DOHH2 (cell line): Measurements from ENCODE around the gene RBBP8NL.

Experiments used
- H3F3A ChIP-seq: fragments of 200-600 bp; sonication (generic), shearing (Covaris generic); 2 replicates; pipeline ENCODE4 v1.6.0; 2016; ENCODE audit warnings: antibody characterized with exemption, mild to moderate bottlenecking; ENCODE audit not compliant: control insufficient read depth, insufficient read depth
- H3K27ac ChIP-seq: fragments of 200-600 bp; sonication (generic); 2 replicates; pipeline ENCODE4 v1.5.1; 2014; ENCODE audit warnings: low read depth, mild to moderate bottlenecking, low read length, moderate library complexity
- H3K27me3 ChIP-seq: fragments of 200-600 bp; sonication (generic); 2 replicates; pipeline ENCODE4 v1.6.1; 2014; ENCODE audit warnings: mild to moderate bottlenecking, low read length, mixed read lengths; ENCODE audit not compliant: control insufficient read depth
- H3K36me3 ChIP-seq: fragments of 200-600 bp; sonication (generic); 2 replicates; pipeline ENCODE4 v1.6.1; 2014; ENCODE audit warnings: mild to moderate bottlenecking, low read length, moderate library complexity, mixed read lengths; ENCODE audit not compliant: control insufficient read depth
- H3K4me1 ChIP-seq: fragments of 200-600 bp; sonication (generic); 2 replicates; pipeline ENCODE4 v1.6.1; 2014; ENCODE audit warnings: mild to moderate bottlenecking, low read length, mixed read lengths; ENCODE audit not compliant: control insufficient read depth
- H3K4me2 ChIP-seq: fragments of 200-600 bp; sonication (generic); 2 replicates; pipeline ENCODE4 v1.6.0; 2014; ENCODE audit warnings: mild to moderate bottlenecking, low read length, moderate library complexity
- H3K4me3 ChIP-seq: fragments of 200-600 bp; sonication (generic); 2 replicates; pipeline ENCODE4 v1.5.1; 2014; ENCODE audit warnings: mild to moderate bottlenecking, low read length, mixed read lengths
- H3K79me2 ChIP-seq: fragments of 200-600 bp; sonication (generic); 2 replicates; pipeline ENCODE4 v1.6.1; 2014; ENCODE audit warnings: mild to moderate bottlenecking, low read length, mixed read lengths; ENCODE audit not compliant: control insufficient read depth
- H3K9me2 ChIP-seq: fragments of 200-600 bp; sonication (generic); replicated peaks from 2 replicates; pipeline ENCODE4 v1.6.1; 2014; ENCODE audit warnings: mild to moderate bottlenecking, low read length, mixed read lengths; ENCODE audit not compliant: control insufficient read depth
- H3K9me3 ChIP-seq: fragments of 200-600 bp; sonication (generic); 2 replicates; pipeline ENCODE4 v1.6.1; 2014; ENCODE audit warnings: antibody characterized with exemption, low read length, mixed read lengths; ENCODE audit not compliant: control insufficient read depth, insufficient read depth
- H4K20me1 ChIP-seq: fragments of 200-600 bp; sonication (generic); 2 replicates; pipeline ENCODE4 v1.6.0; 2014; ENCODE audit warnings: low read depth, mild to moderate bottlenecking, antibody characterized with exemption, low read length, moderate library complexity; ENCODE audit not compliant: control insufficient read depth, insufficient read depth
- EZH2phosphoT487 ChIP-seq: fragments of 200-600 bp; sonication (generic); IDR thresholded peaks from 2 replicates; pipeline ENCODE4 v1.6.1; 2017; ENCODE audit warnings: borderline replicate concordance, mild to moderate bottlenecking, antibody characterized with exemption, low read length, moderate library complexity, mixed read lengths
- TF ChIP-seq, protein P1 (sequence below): fragments of 200-600 bp; sonication (generic); IDR thresholded peaks from one replicate; pipeline ENCODE4 v1.5.1; 2014; ENCODE audit warnings: antibody characterized with exemption, mild to moderate bottlenecking, low read depth, low read length; ENCODE audit not compliant: poor library complexity, severe bottlenecking

RBBP8NL gene

DNA sequence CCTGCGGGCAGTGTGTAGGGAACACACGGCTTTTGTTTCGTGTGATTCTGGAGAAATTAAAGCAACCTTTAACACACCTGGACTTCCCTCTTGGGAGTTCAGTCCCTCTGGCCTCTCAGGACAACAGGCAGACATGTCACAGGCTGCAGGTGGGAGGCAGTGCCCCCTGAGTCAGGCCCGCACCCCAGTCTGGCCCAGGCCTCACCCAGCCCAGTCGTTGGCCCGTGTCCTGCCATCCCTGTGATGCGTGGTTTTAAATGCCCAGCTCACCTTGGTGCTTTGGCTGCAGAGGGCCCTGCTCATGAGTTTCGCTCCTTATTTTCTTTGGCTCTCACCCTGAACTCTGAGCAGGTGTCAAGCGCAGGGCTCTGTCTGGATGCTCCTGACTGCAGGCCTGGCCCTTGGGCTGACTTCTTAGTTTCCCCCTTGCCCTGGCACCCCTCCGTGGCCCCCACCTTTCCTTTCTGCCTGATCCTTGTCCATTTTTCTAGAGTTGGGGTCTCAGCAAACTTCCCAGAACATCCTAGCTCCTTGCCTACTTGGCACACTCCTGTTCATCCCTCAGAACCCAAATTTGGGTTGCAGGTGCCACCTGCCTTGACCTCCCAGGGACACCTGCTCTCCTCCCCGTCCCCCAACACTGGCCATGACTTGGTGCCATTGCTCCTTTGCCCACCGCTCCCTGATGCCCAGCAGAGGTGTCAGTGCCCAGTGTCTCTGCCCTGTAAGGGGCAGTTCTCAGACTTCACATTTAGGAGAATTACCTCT is 18.1 kb downstream of the RBBP8NL start:
- Histone ChIP-seq H3K27me3 (no peaks in the 10 kb centered on the region), H3F3A (no peaks in the 10 kb centered on the region), H3K9me2 (no peaks in the 10 kb centered on the region), H3K9me3 (no peaks in the 10 kb centered on the region), H3K79me2 (peaks cover 26% of the 10 kb centered on the region), H3K27ac (no peak overlapping the region), H3K4me3 (no peak overlapping the region), H3K4me1 (peaks cover 35% of the 10 kb centered on the region), H3K4me2 (peak overlapping the region; percentile 54; the same call in 1 of the 2 replicates), H3K36me3 (peaks cover 3% of the 10 kb centered on the region; the same call in 1 of the 2 replicates), H4K20me1 (no peaks in the 10 kb centered on the region)
- TF ChIP-seq, protein P1, sequence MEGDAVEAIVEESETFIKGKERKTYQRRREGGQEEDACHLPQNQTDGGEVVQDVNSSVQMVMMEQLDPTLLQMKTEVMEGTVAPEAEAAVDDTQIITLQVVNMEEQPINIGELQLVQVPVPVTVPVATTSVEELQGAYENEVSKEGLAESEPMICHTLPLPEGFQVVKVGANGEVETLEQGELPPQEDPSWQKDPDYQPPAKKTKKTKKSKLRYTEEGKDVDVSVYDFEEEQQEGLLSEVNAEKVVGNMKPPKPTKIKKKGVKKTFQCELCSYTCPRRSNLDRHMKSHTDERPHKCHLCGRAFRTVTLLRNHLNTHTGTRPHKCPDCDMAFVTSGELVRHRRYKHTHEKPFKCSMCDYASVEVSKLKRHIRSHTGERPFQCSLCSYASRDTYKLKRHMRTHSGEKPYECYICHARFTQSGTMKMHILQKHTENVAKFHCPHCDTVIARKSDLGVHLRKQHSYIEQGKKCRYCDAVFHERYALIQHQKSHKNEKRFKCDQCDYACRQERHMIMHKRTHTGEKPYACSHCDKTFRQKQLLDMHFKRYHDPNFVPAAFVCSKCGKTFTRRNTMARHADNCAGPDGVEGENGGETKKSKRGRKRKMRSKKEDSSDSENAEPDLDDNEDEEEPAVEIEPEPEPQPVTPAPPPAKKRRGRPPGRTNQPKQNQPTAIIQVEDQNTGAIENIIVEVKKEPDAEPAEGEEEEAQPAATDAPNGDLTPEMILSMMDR, result no peak
- no peak for TF ChIP-seq EZH2phosphoT487

DNA sequence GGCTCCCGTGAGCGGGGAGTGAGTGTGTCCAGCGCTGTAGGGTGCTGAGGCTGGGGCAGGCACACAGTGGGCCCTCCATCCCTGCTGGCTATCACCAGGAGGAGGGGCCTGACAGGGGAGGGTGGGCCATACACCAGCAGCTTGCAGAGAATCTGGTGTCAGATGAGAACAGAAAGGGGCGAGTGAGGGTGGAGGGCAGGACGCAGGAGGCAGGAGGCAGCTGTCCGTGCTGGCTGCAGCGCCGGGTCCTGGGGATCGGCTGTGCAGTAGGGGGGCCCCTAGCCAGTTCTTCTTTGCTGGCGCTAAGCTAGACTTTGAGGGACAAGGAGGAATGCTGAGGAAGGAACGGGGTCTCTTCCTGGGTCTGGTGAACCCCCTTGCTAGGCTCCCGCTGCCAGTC is 18.7 kb downstream of the RBBP8NL start:
- Histone ChIP-seq H3K27me3 (no peaks in the 10 kb centered on the region), H3K9me3 (no peaks in the 10 kb centered on the region), H3K4me3 (no peak overlapping the region), H3K9me2 (no peaks in the 10 kb centered on the region), H3F3A (no peaks in the 10 kb centered on the region), H3K79me2 (peaks cover 32% of the 10 kb centered on the region), H3K36me3 (peaks cover 3% of the 10 kb centered on the region; the same call in 1 of the 2 replicates), H4K20me1 (no peaks in the 10 kb centered on the region), H3K4me2 (no peak overlapping the region; the same call in 1 of the 2 replicates), H3K4me1 (peaks cover 35% of the 10 kb centered on the region), H3K27ac (no peak overlapping the region)
- no peak for TF ChIP-seq EZH2phosphoT487
- TF ChIP-seq, protein P1, result no peak

DNA sequence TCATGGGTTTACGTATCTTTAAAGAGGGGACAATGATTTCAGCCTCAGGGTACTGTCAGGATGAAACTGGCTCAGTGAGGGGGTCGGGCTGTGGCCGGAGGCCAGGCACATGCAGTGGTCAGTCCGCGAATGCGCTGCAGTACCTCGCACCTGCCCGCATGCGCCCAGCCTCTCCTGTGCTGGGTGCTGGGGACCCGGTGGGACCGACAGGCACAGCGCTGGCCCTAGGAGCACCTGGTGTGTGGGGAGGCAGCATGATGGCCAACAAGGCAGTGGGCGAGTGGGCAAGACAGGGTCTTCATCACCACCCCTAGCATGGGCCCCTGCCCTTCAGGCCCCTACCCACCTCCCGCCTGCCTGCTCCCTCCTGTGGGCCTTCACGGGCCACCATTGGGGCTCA is 19.3 kb downstream of the RBBP8NL start:
- Histone ChIP-seq H4K20me1 (no peaks in the 10 kb centered on the region), H3K4me2 (peak overlapping the region; percentile 67), H3K36me3 (peaks cover 5% of the 10 kb centered on the region), H3K4me1 (peaks cover 35% of the 10 kb centered on the region), H3F3A (no peaks in the 10 kb centered on the region), H3K27me3 (no peaks in the 10 kb centered on the region), H3K79me2 (peaks cover 38% of the 10 kb centered on the region), H3K27ac (peak overlapping the region; percentile 76; the same call in 1 of the 2 replicates), H3K4me3 (peak overlapping the region; percentile 80), H3K9me3 (no peaks in the 10 kb centered on the region), H3K9me2 (no peaks in the 10 kb centered on the region)
- TF ChIP-seq EZH2phosphoT487, result no peak
- TF ChIP-seq, protein P1, result no peak
